CD4-positive, alpha-beta T cell (primary cell): Measurements from ENCODE around the gene IL22. TPM values are rescaled to one million over a fixed set of nuclear protein-coding genes. Genes with fewer than 3 reads are reported as not detected.

Source experiments
- ATAC-seq: fragments of 200-7000 bp; cut with Tn5 transposase; one replicate; pipeline ENCODE4 v1.10.0; 2022; ENCODE audit warnings: mild to moderate bottlenecking; ENCODE audit not compliant: poor library complexity
- CTCF ChIA-PET: fragments of 350-600 bp; sonication (Branson Sonifier 250); formaldehyde crosslinking; loops from one replicate; lab custom pipeline; 2021; ENCODE audit warnings: antibody characterized with exemption, inconsistent platforms; lab: Charles Lee
- POLR2A ChIA-PET: fragments of 350-600 bp; sonication (Branson Sonifier 250); formaldehyde crosslinking; loops from one replicate; lab custom pipeline; 2021; ENCODE audit warnings: antibody characterized with exemption, inconsistent platforms; lab: Charles Lee
- DNase-seq, 14 experiments: peaks; one replicate each; pipeline ENCODE4 v3.0.0-alpha.2; 2013 to 2020; ENCODE audit warnings: mixed read lengths in 2 of 14
- H3K27ac ChIP-seq, 2 donors: one replicate each; pipeline versions ENCODE4 v1.5.1 to v1.7.0; 2013; ENCODE audit warnings: low read length in 2 of 2, low read depth in 1 of 2, mild to moderate bottlenecking in 1 of 2
- H3K27me3 ChIP-seq, 2 experiments: 1 replicate in 1 of 2; 2 replicates in 1 of 2; pipeline versions ENCODE4 v1.6.1 to v1.7.0; 2013; ENCODE audit warnings: low read length in 2 of 2, control low read depth in 1 of 2, mild to moderate bottlenecking in 1 of 2, moderate library complexity in 1 of 2; ENCODE audit not compliant: insufficient read depth in 2 of 2, control insufficient read depth in 1 of 2
- H3K36me3 ChIP-seq: one replicate; pipeline ENCODE4 v1.6.1; 2013; ENCODE audit warnings: low read length, control low read depth; ENCODE audit not compliant: insufficient read depth
- H3K4me1 ChIP-seq: one replicate; pipeline ENCODE4 v1.6.1; 2013; ENCODE audit warnings: low read length, control low read depth; ENCODE audit not compliant: insufficient read depth
- H3K4me3 ChIP-seq: one replicate; pipeline ENCODE4 v1.5.1; 2013; ENCODE audit warnings: mild to moderate bottlenecking, low read length, moderate library complexity
- H3K9me3 ChIP-seq, 2 experiments: 1 replicate in 1 of 2; 2 replicates in 1 of 2; pipeline versions ENCODE4 v1.6.1 to v1.7.0; 2013; ENCODE audit warnings: low read length in 2 of 2, mild to moderate bottlenecking in 2 of 2, control low read depth in 1 of 2, moderate library complexity in 1 of 2; ENCODE audit not compliant: control insufficient read depth in 1 of 2, insufficient read depth in 1 of 2
- H3K27ac Mint-ChIP-seq: one replicate; pipeline ENCODE4 v1.8.0; 2020; ENCODE audit warnings: mixed read lengths
- H3K27me3 Mint-ChIP-seq: one replicate; pipeline ENCODE4 v1.8.0; 2021; ENCODE audit warnings: mixed read lengths
- H3K36me3 Mint-ChIP-seq: one replicate; pipeline ENCODE4 v1.8.0; 2021; ENCODE audit warnings: low read depth, mixed read lengths
- H3K4me1 Mint-ChIP-seq: one replicate; pipeline ENCODE4 v1.8.0; 2021; ENCODE audit warnings: low read depth, mixed read lengths
- H3K4me3 Mint-ChIP-seq: one replicate; pipeline ENCODE4 v1.8.0; 2020; ENCODE audit warnings: mild to moderate bottlenecking, mixed read lengths
- H3K9me3 Mint-ChIP-seq: one replicate; pipeline ENCODE4 v1.8.0; 2020; ENCODE audit warnings: mixed read lengths
- intact Hi-C, 2 experiments: fragments of 100-400 bp; cut with DNase I in 1 of 2; cut with micrococcal nuclease in 1 of 2; formaldehyde crosslinking; loops; one replicate each; pipeline versions ENCODE4 v1.15.1 to v1.9.0; 2023 to 2025; cut with DNase I, micrococcal nuclease
- total RNA-seq, 174 experiments: library from RNA in 2 of 174; stranded (reverse) in 2 of 174; gene quantifications; one replicate each; pipeline ENCODE4 v1.2.3 and lab custom pipeline; 2021 to 2026
- TF ChIP-seq, protein P1 (sequence below): fragments of 200-600 bp; IDR thresholded peaks from one replicate; pipeline ENCODE4 v1.8.0; 2022; ENCODE audit warnings: antibody characterized with exemption, mild to moderate bottlenecking

IL22 gene
- total RNA-seq, 2 experiments from 2014 or later = not detected

- Histone ChIP-seq H3K4me3 (no peak overlapping the region), H3K4me1 (peaks cover 6% of the 10 kb centered on the region), H3K9me3 (no peaks in the 10 kb centered on the region), H3K27me3 (no peaks in the 10 kb centered on the region), H3K36me3 (no peaks in the 10 kb centered on the region), H3K27ac (no peak overlapping the region)
- no peak for DNase-seq
- H3K27ac Mint-ChIP-seq = no peak overlapping the region
- no peaks in the 10 kb centered on the region for H3K36me3 Mint-ChIP-seq
- peaks cover 10% of the 10 kb centered on the region for H3K4me1 Mint-ChIP-seq
- ATAC-seq = no peak
- TF ChIP-seq, protein P1, sequence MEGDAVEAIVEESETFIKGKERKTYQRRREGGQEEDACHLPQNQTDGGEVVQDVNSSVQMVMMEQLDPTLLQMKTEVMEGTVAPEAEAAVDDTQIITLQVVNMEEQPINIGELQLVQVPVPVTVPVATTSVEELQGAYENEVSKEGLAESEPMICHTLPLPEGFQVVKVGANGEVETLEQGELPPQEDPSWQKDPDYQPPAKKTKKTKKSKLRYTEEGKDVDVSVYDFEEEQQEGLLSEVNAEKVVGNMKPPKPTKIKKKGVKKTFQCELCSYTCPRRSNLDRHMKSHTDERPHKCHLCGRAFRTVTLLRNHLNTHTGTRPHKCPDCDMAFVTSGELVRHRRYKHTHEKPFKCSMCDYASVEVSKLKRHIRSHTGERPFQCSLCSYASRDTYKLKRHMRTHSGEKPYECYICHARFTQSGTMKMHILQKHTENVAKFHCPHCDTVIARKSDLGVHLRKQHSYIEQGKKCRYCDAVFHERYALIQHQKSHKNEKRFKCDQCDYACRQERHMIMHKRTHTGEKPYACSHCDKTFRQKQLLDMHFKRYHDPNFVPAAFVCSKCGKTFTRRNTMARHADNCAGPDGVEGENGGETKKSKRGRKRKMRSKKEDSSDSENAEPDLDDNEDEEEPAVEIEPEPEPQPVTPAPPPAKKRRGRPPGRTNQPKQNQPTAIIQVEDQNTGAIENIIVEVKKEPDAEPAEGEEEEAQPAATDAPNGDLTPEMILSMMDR = no peak
- H3K4me3 Mint-ChIP-seq = no peak overlapping the region
- ChIA-PET POLR2A (no interaction called here), CTCF (no interaction called here)
- intact Hi-C loops = no loop called here
- no peaks in the 10 kb centered on the region for H3K27me3 Mint-ChIP-seq
- no peaks in the 10 kb centered on the region for H3K9me3 Mint-ChIP-seq
Measured at GRCh38 chr12:68245180-68246021, 8.0 kb downstream of the IL22 start.

DNA sequence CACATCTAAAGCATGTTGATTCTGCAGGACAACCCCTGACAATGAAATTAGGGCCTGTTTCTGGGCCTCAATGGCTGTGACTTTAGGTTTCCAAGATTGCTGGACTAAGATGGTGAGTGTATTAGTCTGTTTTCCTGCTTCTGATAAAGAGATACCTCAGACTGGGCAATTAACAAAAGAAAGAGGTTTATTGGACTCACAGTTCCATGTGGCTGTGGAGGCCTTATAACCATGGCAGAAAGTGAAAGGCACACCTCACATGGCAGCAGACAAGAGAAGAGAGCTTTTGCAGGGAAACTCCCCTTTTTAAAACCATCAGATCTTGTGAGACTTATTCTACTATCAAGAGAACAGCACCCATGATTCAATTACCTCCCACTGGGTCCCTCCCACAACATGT, 10.6 kb downstream of the IL22 start:
- Mint-ChIP-seq H3K9me3 (no peaks in the 10 kb centered on the region), H3K36me3 (no peaks in the 10 kb centered on the region), H3K4me3 (no peak overlapping the region), H3K4me1 (peaks cover 22% of the 10 kb centered on the region), H3K27me3 (no peaks in the 10 kb centered on the region), H3K27ac (no peak overlapping the region)
- Histone ChIP-seq H3K27me3 (no peaks in the 10 kb centered on the region), H3K9me3 (no peaks in the 10 kb centered on the region), H3K4me3 (no peak overlapping the region), H3K4me1 (peaks cover 11% of the 10 kb centered on the region), H3K36me3 (no peaks in the 10 kb centered on the region), H3K27ac (no peak overlapping the region)
- ATAC-seq = no peak
- intact Hi-C loops = loop anchor here in 1 of 2 experiments (5.0 kb wide), 1 partner anchor 445 kb away; the partner anchor contains the start of gene NUP107
- CTCF ChIA-PET = no interaction called here
- no peak for DNase-seq
- TF ChIP-seq, protein P1 = no peak
- POLR2A ChIA-PET = no interaction called here

- intact Hi-C loops = loop anchor here in 1 of 2 experiments (5.0 kb wide), 1 partner anchor 446 kb away; the partner anchor contains the start of gene NUP107
- H3K36me3 Mint-ChIP-seq = no peaks in the 10 kb centered on the region
- H3K27ac Mint-ChIP-seq = peak overlapping the region; percentile 73
- DNase-seq (peak; percentile 3 to 84 (median 30)), ATAC-seq (peak; percentile 86)
- Histone ChIP-seq H3K27ac (peak overlapping the region; percentile 31 to 42), H3K27me3 (no peaks in the 10 kb centered on the region), H3K36me3 (no peaks in the 10 kb centered on the region), H3K4me3 (no peak overlapping the region), H3K9me3 (no peaks in the 10 kb centered on the region), H3K4me1 (peaks cover 28% of the 10 kb centered on the region)
- CTCF ChIA-PET = no interaction called here
- POLR2A ChIA-PET = interaction anchor here (0.9 to 1.6 kb wide), 4 partner anchors 10 to 610 kb away, joined by 3 to 8 read pairs (median 3); no protein-coding TSS in a partner anchor
- H3K9me3 Mint-ChIP-seq = no peaks in the 10 kb centered on the region
- peak overlapping the region; percentile 56 for H3K4me3 Mint-ChIP-seq
- no peaks in the 10 kb centered on the region for H3K27me3 Mint-ChIP-seq
- TF ChIP-seq, protein P1 = no peak
- peaks cover 40% of the 10 kb centered on the region for H3K4me1 Mint-ChIP-seq
Measured at GRCh38 chr12:68240975-68241374, 12.4 kb downstream of the IL22 start.
